ENCODE results near the gene RUVBL2.

Gene RUVBL2

DNA sequence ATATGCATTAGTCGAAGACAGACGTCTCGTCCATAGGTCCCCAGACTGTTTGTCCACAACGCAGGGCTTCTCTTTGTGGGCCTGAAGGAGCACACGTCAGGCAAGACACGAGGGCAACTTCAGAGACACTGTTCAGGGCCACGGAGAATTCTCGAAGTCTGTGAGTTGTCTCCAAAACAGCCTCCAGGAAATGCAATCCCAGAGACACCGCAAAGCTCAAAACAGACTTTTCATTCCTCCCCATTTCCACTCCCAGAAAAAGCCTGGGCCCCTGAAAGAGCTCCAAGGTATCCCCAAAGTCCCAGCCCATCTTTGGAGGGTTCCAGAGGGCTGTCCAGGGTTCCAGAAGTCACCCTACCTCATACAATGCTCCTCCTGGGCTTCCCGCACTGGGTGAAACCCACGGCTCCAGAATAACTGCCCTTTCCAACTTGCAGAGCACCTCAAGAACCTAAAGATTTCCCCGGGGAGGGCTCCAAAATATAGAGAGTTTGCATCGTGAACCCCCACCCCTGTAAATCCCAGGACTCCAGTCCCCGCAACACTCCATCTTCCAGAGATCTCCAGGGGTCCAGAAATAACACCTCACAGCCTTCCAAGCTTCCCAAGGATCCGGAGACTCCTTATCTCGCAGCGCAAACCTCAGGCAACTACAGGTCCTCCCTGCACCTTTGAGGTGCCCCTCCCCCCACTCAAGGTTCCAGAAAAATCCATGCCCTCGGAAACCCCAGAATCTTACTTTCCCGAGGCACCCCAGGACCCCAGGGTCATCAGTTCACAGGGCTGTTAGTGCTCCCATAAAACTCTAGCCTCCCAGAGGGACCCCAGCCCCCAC lies 29.3 kb upstream of the RUVBL2 start:
- no peak for DNase-seq

- peak; percentile 96 for DNase-seq
These were observed 28.5 kb upstream of the RUVBL2 start, which contains the start of gene FTL for GRCh38 chr19:48965040-48965805. Gene FTL, plus strand, starts transcription at chr19:48965309. Its CDS starts 199 bp downstream, at chr19:48965508.

GRCh38 chr19:48965806-48966540 lies 27.7 kb upstream of the RUVBL2 start:
- peak; percentile 85 for DNase-seq

GRCh38 chr19:48966541-48967345 lies 26.9 kb upstream of the RUVBL2 start:
- DNase-seq = no peak

DNA sequence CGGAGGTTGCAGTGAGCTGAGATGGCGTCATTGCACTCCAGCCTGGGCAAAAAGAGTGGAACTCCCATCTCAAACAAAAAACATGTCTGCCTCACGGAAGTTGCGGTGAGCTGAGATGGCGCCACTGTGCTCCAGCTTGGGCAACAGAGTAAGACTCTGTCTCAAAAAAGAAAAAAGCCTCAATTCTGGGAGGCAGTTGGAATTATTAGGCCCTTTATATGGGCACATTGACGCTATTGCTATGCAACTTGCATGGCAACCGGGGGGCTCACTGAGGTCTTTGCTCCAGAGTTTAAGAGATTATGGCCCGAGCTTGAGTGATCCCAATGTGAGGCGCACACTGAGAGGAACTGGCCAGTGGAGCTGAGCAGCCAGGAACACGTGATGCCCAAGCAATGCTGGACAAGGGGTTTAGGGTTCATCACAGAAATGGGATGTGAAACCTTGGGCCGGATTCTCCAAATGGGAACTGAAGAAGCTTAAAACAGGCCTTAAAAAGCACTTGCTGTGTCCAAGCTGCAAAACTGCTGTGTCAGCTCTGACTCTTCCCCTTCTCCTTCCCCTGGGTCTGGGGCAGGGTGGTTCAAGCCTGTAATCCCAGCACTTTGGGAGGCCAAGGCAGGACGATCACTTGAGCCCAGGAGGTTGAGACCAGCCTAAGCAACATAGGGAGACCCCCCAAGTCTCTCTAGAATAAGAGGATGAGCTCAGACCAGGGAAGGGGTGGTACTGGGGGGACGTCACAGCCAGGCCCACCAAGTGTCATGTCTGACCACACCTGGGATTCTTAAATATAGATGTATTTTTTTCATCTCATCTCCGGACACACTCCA lies 26.1 kb upstream of the RUVBL2 start:
- peak; percentile 71 for DNase-seq

- DNase-seq = no peak
These were observed 25.5 kb upstream of the RUVBL2 start for GRCh38 chr19:48968179-48968661.

- DNase-seq = no peak
These were observed 24.9 kb upstream of the RUVBL2 start for GRCh38 chr19:48968813-48969218.

GRCh38 chr19:48969276-48970138 lies 24.2 kb upstream of the RUVBL2 start:
- DNase-seq = no peak

DNA sequence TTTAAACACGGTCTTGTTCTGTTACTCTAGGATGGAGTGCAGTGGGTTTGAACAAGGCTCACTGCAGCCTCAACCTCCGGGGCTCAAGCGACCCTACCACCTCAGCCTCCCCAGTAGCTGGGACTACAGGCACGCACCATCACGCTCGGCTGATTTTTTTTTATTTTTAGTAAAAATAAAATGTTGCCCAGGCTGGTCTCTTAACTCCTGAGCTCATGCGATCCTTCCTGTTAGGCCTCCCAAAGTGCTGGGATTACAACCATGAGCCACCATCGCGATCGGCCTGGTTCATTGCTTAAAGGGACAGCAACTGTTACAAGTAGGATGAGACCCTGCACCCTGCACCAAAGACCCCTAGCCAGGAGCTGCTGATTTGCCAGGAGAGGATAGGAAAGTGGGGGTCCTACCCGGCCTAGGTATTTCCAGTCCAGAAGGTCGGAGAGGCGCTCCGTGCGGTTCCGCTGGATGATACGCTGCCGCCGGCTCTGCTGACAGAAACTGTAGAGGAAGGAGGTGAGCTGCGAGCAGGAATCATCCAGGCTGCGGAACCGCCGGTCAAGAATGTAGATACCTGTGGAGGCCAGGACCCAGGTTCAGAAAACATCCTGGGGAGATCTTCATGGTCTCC lies 23.4 kb upstream of the RUVBL2 start:
- no peak for DNase-seq

DNA sequence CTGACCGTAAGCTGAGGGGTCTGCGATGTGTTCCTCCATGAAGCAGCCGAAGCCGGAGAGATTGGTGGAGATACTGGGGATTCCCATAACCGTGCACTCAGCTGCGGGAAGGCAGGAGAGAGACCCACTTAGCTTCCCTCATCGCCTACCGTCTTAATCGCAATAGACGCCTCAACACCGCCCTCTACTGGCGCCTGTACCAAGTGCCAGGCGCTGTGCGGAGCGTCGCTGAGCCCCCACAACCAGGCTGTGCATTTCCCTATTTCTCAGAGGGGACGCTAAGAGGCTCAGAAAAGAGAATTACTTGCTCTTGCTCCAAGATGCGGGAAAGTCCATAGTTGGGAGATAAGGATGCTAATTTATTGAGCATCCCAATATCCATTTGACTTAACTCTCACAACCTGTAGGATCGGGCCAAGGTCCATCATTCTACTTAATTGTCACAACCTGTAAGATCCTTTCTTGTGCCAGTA lies 22.7 kb upstream of the RUVBL2 start:
- DNase-seq = peak; percentile 74

DNA sequence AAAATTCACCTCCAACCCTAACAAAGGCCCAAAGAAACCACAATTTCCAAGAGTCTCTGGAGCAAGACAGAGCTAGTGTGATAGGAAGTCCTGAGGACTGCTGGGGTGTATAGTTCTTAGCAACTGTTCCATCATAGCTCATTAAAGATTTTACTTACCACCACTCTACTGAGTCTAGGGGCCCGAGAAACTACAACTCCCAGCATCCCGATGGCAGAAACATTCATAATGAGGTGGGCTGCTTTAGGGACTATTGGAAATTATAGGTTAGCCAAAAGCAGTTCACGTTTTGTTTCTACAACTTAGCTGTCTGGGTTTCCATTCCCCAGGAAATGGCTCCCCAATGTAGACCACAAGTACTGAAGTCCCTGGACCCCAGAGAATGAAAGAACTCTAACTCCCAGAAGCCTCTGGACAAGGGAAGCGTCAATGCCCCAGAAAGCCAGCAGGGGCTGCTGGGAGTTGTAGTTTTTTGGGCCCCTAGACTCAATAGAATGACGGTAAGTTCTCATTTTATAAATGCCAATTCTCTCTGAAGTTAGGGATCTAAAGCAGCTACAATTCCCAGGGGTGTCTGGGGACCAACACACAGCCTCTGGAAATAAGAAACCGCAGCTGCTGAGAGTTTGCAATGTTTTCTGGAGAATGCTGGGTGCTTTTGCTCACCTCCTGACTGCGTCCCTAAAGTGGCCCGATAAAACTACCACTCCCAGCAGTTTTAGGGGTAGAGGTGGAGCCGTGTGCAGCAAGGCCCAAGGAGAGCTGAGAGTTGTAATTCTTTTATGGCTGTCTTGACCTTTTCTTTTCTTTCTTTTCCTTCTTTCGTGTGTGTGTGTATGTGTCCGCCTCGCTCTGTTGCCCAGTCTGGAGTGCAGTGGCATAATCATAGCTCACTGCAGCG lies 17.5 kb upstream of the RUVBL2 start:
- peak; percentile 41 for DNase-seq

DNA sequence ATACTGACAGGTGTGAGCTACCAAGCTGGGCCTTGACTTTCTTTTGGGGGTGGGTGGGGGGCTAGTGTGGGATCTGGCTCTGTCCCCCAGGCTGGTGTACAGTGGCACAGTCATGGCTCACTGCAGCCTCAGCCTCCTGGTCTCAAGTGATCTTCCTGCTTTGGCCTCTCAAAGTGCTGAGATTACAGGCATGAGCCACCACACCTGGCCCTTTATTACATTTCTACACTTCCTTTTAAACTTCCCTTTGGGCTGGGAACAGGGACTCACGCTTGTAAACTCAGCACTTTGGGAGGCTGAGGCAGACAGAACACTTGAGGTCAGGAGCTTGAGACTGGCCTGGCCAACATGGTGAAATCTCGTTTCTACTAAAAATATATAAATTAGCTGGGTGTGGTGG lies 16.6 kb upstream of the RUVBL2 start:
- DNase-seq = no peak

DNA sequence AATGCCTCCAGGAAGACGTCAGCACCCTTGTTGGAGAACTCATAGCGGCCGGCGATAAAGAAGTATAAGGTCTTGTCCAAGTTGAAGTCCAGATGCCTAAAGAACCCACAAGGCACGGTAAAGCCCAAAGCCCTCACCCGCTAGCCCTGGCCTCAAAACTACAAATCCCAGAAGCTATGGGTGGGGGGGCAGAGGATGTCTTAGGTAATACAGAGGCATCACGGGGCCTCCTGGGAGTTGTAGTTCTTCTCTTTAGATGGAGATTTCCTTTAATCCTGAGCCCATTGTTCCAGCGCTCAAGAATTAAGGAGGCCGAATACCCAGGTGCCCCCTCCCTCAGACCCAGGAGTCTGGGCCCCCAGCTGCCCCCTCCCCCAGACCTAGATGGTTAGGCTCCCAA lies 11.4 kb upstream of the RUVBL2 start:
- DNase-seq = no peak

GRCh38 chr19:48985711-48986110 lies 8.0 kb upstream of the RUVBL2 start:
- no peak for DNase-seq

- no peak for DNase-seq
These were observed 7.5 kb upstream of the RUVBL2 start for GRCh38 chr19:48986211-48986610.

DNA sequence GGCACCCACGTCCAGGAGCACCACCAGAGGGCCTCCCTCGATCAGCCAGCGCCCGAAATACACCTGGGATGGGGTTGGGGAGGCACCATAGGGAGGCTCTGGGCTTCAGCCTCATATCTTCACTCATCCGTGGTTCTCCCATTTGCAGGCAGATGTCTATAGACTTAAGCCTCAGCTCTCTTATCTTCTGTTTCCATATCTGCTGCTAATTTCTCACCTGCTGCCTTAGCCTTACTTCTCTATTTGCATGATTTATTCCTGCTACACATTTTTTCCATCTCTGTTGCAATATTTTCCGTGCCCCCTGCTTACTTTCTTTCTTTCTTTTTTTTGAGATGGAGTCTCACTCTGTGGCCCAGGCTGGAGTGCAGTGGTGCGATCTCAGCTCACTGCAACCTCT lies 6.4 kb upstream of the RUVBL2 start:
- DNase-seq = no peak

DNA sequence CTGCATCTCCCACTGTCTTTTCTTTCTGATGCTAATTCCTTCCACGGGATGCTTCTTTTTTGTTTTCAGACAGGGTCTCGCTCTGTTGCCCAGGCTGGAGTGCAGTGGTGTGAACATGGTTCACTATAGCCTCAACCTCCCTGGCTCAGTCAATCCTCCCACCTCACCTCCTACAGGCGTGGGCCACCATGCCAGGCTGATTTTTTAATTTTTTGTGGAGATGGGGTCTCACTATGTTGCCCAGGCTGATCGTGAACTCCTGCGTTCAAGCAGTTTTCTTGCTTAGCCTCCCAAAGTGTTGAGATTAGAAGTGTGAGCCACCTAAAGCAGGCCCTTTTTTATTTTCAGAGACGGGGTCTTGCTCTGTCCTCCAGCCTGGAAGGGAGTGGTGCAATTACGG lies 5.4 kb upstream of the RUVBL2 start:
- DNase-seq = no peak

- no peak for DNase-seq
These were observed 4.8 kb upstream of the RUVBL2 start for GRCh38 chr19:48988860-48989259.
